ENCODE data around the gene CDK6.

CDK6 gene

GRCh38 chr7:92824901-92825480 is 11.4 kb downstream of the CDK6 start:
- no peak for DNase-seq

- no peak for DNase-seq
Measured at GRCh38 chr7:92824450-92824849, 11.9 kb downstream of the CDK6 start.

- no peak for DNase-seq
Measured at GRCh38 chr7:92823042-92823441, 13.3 kb downstream of the CDK6 start.

- no peak for DNase-seq
Measured at GRCh38 chr7:92820191-92820590, 16.2 kb downstream of the CDK6 start.

- DNase-seq, result no peak
Measured at GRCh38 chr7:92817398-92817797, 19.0 kb downstream of the CDK6 start.

GRCh38 chr7:92815412-92815811 is 21.0 kb downstream of the CDK6 start:
- DNase-seq, result no peak

GRCh38 chr7:92813390-92814024 is 22.9 kb downstream of the CDK6 start:
- DNase-seq, result no peak

GRCh38 chr7:92811158-92811557 is 25.2 kb downstream of the CDK6 start:
- DNase-seq, result no peak

GRCh38 chr7:92809760-92810573 is 26.4 kb downstream of the CDK6 start:
- DNase-seq, result peak; percentile 42

GRCh38 chr7:92809397-92809759 is 27.0 kb downstream of the CDK6 start:
- no peak for DNase-seq

GRCh38 chr7:92808635-92809034 is 27.7 kb downstream of the CDK6 start:
- DNase-seq, result no peak

- no peak for DNase-seq
Measured at GRCh38 chr7:92808006-92808405, 28.4 kb downstream of the CDK6 start.

GRCh38 chr7:92806496-92806895 is 29.9 kb downstream of the CDK6 start:
- no peak for DNase-seq

- DNase-seq, result no peak
Measured at GRCh38 chr7:92802406-92802805, 34.0 kb downstream of the CDK6 start.

- no peak for DNase-seq
Measured at GRCh38 chr7:92799446-92800211, 36.7 kb downstream of the CDK6 start.

GRCh38 chr7:92798517-92799249 is 37.7 kb downstream of the CDK6 start:
- no peak for DNase-seq

- no peak for DNase-seq
Measured at GRCh38 chr7:92797693-92798092, 38.7 kb downstream of the CDK6 start.

- no peak for DNase-seq
Measured at GRCh38 chr7:92797284-92797683, 39.1 kb downstream of the CDK6 start.

GRCh38 chr7:92794831-92795230 is 41.5 kb downstream of the CDK6 start:
- no peak for DNase-seq

- no peak for DNase-seq
Measured at GRCh38 chr7:92794391-92794790, 42.0 kb downstream of the CDK6 start.

- DNase-seq, result no peak
Measured at GRCh38 chr7:92793656-92794205, 42.6 kb downstream of the CDK6 start.

- no peak for DNase-seq
Measured at GRCh38 chr7:92790992-92791391, 45.4 kb downstream of the CDK6 start.
